D721Med (cell line): Measurements from ENCODE around the gene C16orf54.
"Not testable (repeated sequence)": the region's sequence is repeated elsewhere in the genome, so short reads cannot be mapped to it uniquely, and the experiment has no call there.

Experiments
- DNase-seq: peaks from one replicate; pipeline ENCODE4 v3.0.0; 2011; ENCODE audit warnings: low spot score; ENCODE audit not compliant: insufficient read length
- FAIRE-seq: peaks from 2 replicates; lab custom pipeline; 2011; peaks lifted over from hg19 to GRCh38; lab: Jason Lieb, UNC
- TF ChIP-seq, protein P1 (sequence below): IDR thresholded peaks from 2 replicates; pipeline ENCODE4 v1.5.1; 2012; ENCODE audit warnings: mild to moderate bottlenecking, control low read depth; ENCODE audit not compliant: insufficient read depth; ENCODE audit errors: missing control alignments

The C16orf54 gene

GRCh38 chr16:29774730-29775129 lies 28.9 kb upstream of the C16orf54 start:
- DNase-seq (no peak), FAIRE-seq (no peak)
- TF ChIP-seq, protein P1, sequence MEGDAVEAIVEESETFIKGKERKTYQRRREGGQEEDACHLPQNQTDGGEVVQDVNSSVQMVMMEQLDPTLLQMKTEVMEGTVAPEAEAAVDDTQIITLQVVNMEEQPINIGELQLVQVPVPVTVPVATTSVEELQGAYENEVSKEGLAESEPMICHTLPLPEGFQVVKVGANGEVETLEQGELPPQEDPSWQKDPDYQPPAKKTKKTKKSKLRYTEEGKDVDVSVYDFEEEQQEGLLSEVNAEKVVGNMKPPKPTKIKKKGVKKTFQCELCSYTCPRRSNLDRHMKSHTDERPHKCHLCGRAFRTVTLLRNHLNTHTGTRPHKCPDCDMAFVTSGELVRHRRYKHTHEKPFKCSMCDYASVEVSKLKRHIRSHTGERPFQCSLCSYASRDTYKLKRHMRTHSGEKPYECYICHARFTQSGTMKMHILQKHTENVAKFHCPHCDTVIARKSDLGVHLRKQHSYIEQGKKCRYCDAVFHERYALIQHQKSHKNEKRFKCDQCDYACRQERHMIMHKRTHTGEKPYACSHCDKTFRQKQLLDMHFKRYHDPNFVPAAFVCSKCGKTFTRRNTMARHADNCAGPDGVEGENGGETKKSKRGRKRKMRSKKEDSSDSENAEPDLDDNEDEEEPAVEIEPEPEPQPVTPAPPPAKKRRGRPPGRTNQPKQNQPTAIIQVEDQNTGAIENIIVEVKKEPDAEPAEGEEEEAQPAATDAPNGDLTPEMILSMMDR, result no peak

- not testable (repeated sequence) for DNase-seq, FAIRE-seq
These were observed 26.5 kb upstream of the C16orf54 start for GRCh38 chr16:29772330-29772729.

GRCh38 chr16:29770250-29770929 lies 24.6 kb upstream of the C16orf54 start:
- DNase-seq (no peak), FAIRE-seq (no peak)

DNA sequence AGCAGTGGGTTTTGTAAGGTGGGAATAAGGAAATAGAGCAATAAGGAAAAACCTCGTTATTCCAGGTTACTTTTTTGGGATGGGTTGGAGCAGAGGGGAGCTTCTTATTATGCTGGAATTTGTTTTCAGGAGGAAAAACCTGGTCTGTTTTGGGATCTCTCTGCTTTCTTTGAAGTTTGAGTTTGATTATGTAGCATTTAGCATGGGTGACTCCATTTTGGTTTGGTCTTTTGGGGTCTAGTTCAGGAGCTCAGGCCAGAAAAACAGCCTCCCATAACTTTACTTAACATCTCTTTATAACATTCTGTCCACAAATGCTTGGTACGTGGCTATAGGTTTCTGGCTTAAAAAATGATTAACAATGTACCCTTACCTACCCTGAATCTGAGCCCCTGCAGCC lies 23.7 kb upstream of the C16orf54 start:
- FAIRE-seq, result no peak
- TF ChIP-seq, protein P1, result no peak
- no peak for DNase-seq

More at GRCh38 chr16:29770250-29770929, 24.6 kb upstream of the C16orf54 start:
- TF ChIP-seq, protein P1, result no peak

DNA sequence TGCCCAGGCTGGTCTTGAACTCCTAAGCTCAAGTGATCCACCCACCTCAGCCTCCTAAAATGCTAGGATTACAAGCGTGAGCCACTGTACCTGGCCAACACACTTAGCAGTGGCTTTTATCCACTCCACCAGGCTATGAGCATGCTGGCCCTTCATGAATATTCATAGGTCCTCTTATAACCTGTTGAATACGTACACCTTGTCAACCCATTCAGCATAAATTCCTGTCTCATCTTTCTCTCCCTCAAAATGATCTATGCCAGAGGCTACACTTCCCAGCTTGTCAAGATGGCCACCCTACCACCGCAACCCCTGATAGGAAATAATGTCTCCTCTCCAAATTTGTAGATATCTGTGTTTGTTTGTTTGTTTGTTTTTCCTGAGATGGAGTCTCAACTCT lies 21.3 kb upstream of the C16orf54 start:
- FAIRE-seq (no peak), DNase-seq (no peak)
- TF ChIP-seq, protein P1, result no peak

DNA sequence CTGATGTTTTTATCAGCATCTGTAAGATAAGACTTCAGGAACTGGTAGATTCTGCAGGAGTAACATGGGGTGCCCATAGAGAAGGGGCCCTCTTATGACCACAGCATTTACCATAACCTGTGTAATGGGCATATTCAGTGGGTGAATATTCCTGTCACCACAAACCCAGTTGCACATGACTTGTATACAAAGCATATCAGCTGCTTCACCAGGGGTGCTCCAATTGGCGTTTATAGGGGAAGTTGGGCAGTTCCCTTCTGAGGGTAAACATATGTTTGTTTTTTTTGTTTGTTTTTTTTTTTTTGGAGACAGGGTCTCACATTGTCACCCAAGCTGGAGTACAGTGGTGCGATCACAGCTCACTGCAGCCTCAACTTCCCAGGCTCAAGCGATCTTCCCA lies 20.8 kb upstream of the C16orf54 start:
- DNase-seq (no peak), FAIRE-seq (no peak)
- TF ChIP-seq, protein P1, result no peak

DNA sequence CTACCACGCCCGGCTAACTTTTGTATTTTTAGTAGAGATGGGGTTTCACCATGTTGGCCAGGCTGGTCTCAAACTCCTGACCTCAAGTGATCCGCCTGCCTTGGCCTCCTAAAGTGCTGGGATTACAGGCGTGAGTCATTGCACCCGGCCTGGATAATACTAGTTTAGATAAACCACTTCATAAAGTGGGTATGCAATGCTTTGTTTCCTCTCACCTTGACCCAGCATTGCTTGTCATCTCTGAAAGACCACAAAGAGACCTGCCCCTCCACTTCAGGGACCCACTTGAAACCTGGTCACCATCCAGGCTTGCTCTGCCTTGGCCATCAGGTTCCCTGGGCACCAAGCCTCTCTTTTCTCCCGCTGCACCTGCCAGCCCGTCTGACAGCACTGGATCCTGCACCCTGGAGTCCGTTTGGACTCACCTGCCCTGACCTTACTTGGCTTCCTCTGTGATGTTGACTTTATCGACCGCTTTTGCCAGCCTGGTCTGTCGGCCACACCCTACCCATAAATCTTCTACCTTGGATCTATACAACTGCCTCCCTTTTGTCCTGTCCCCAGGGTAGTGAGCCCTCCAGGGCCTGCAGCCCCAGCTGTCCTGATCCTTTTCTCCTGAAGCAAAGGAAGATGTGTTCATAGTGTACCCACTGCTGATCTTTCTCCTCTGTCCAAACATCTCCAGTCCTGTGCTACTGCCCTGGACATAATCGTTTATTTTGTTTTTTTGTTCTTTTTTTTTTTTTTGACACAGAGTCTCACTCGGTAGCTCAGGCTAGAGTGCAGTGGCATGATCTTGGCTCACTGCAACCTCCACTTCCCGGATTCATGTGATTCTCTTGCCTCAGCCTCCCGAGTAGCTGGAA lies 19.6 kb upstream of the C16orf54 start:
- TF ChIP-seq, protein P1, result no peak
- FAIRE-seq, result no peak
- no peak for DNase-seq
